Astrocyte (in vitro differentiated cells and primary cell): Measurements from ENCODE around the gene SLC39A1. TPM values are rescaled to one million over a fixed set of nuclear protein-coding genes. Genes with fewer than 3 reads are reported as not detected.
A peak's percentile ranks its signal among the peaks of the same experiment; 100 is the strongest.

Experiments used
- DNase-seq: peaks from one replicate; pipeline ENCODE4 v3.0.0-alpha.2; 2010; ENCODE audit warnings: low read depth
- FAIRE-seq: peaks from 2 replicates; lab custom pipeline; 2011; peaks lifted over from hg19 to GRCh38; lab: Jason Lieb, UNC
- H2AFZ ChIP-seq: 2 replicates; pipeline ENCODE4 v1.6.0; 2012; ENCODE audit warnings: low read depth, low read length, inconsistent platforms
- H3K27ac ChIP-seq: 2 replicates; pipeline ENCODE4 v1.5.1; 2011; ENCODE audit warnings: low read depth, low read length, inconsistent platforms
- H3K27me3 ChIP-seq: 2 replicates; pipeline ENCODE4 v1.6.0; 2011; ENCODE audit warnings: low read length, inconsistent platforms; ENCODE audit not compliant: insufficient read depth
- H3K36me3 ChIP-seq: 2 replicates; pipeline ENCODE4 v1.5.1; 2011; ENCODE audit warnings: low read length, inconsistent platforms; ENCODE audit not compliant: insufficient read depth
- H3K4me1 ChIP-seq: 2 replicates; pipeline ENCODE4 v1.5.1; 2011; ENCODE audit warnings: low read length, inconsistent platforms; ENCODE audit not compliant: insufficient read depth
- H3K4me2 ChIP-seq: 2 replicates; pipeline ENCODE4 v1.6.0; 2012; ENCODE audit warnings: low read length, inconsistent platforms
- H3K4me3 ChIP-seq: 2 replicates; pipeline ENCODE4 v1.5.1; 2011; ENCODE audit warnings: low read depth, mild to moderate bottlenecking, low read length, inconsistent platforms; ENCODE audit not compliant: insufficient read depth
- H3K79me2 ChIP-seq: 2 replicates; pipeline ENCODE4 v1.6.0; 2012; ENCODE audit warnings: mild to moderate bottlenecking, low read length, inconsistent platforms; ENCODE audit not compliant: insufficient read depth
- H3K9ac ChIP-seq: 2 replicates; pipeline ENCODE4 v1.6.0; 2012; ENCODE audit warnings: mild to moderate bottlenecking, low read length, inconsistent platforms
- H3K9me3 ChIP-seq: 2 replicates; pipeline ENCODE4 v1.5.1; 2012; ENCODE audit warnings: low read depth, mild to moderate bottlenecking, low read length, inconsistent platforms; ENCODE audit not compliant: insufficient read depth
- H4K20me1 ChIP-seq: 2 replicates; pipeline ENCODE4 v1.6.0; 2012; ENCODE audit warnings: low read length, inconsistent platforms; ENCODE audit not compliant: insufficient read depth
- H3K27ac Mint-ChIP-seq: one replicate; pipeline ENCODE4 v1.8.0; 2021; ENCODE audit warnings: mild to moderate bottlenecking, mixed read lengths; ENCODE audit not compliant: unreplicated experiment
- H3K27me3 Mint-ChIP-seq: one replicate; pipeline ENCODE4 v1.8.0; 2021; ENCODE audit warnings: low read depth, mixed read lengths; ENCODE audit not compliant: unreplicated experiment
- H3K36me3 Mint-ChIP-seq: one replicate; pipeline ENCODE4 v1.8.0; 2021; ENCODE audit warnings: low read depth, mixed read lengths; ENCODE audit not compliant: unreplicated experiment
- H3K4me1 Mint-ChIP-seq: one replicate; pipeline ENCODE4 v1.8.0; 2021; ENCODE audit warnings: low read depth, mixed read lengths; ENCODE audit not compliant: unreplicated experiment
- H3K4me3 Mint-ChIP-seq: one replicate; pipeline ENCODE4 v1.8.0; 2021; ENCODE audit warnings: mild to moderate bottlenecking, moderate library complexity, mixed read lengths; ENCODE audit not compliant: unreplicated experiment
- H3K9me3 Mint-ChIP-seq: one replicate; pipeline ENCODE4 v1.8.0; 2021; ENCODE audit warnings: mild to moderate bottlenecking, mixed read lengths; ENCODE audit not compliant: unreplicated experiment
- CTCF ChIP-seq: IDR thresholded peaks from 2 replicates; pipeline ENCODE4 v1.5.1; 2011; ENCODE audit warnings: low read depth, mild to moderate bottlenecking, inconsistent platforms, low read length, moderate library complexity; ENCODE audit not compliant: insufficient read depth
- EZH2 ChIP-seq: IDR thresholded peaks from 2 replicates; pipeline ENCODE4 v1.6.1; 2012; ENCODE audit warnings: mild to moderate bottlenecking, low read length, inconsistent platforms; ENCODE audit not compliant: insufficient read depth
- total RNA-seq: library from RNA; stranded (reverse); gene quantifications from 2 replicates; pipeline ENCODE4 v1.2.1, GENCODE V29; 2021

The SLC39A1 gene
- total RNA-seq, 1 donor from 2014 or later = 91.7 TPM

- TF ChIP-seq EZH2 (no peak), CTCF (no peak)
- no peak for DNase-seq
- peak overlapping the region; percentile 95 for H3K4me2 ChIP-seq
- H3K79me2 ChIP-seq = peaks cover 21% of the 10 kb centered on the region
- Mint-ChIP-seq H3K4me1 (peaks cover 6% of the 10 kb centered on the region), H3K36me3 (peaks cover 10% of the 10 kb centered on the region), H3K27me3 (no peaks in the 10 kb centered on the region), H3K27ac (peak overlapping the region; percentile 95), H3K9me3 (no peaks in the 10 kb centered on the region), H3K4me3 (peak overlapping the region; percentile 91)
- H3K27ac ChIP-seq = peak overlapping the region; percentile 57
- H3K36me3 ChIP-seq = peaks cover 21% of the 10 kb centered on the region
- FAIRE-seq = no peak
- H3K9me3 ChIP-seq = no peaks in the 10 kb centered on the region
- peak overlapping the region; percentile 90 for H3K4me3 ChIP-seq
- H3K27me3 ChIP-seq = no peaks in the 10 kb centered on the region
- peaks cover 12% of the 10 kb centered on the region for H4K20me1 ChIP-seq
- H3K9ac ChIP-seq = peak overlapping the region; percentile 92
- H2AFZ ChIP-seq = peak overlapping the region; percentile 88
- H3K4me1 ChIP-seq = peaks cover 8% of the 10 kb centered on the region
Measured at GRCh38 chr1:153976819-153977249, 13.5 kb upstream of the SLC39A1 start.

GRCh38 chr1:153973525-153973924 lies 10.2 kb upstream of the SLC39A1 start:
- H4K20me1 ChIP-seq = peaks cover 12% of the 10 kb centered on the region
- no peak overlapping the region for H3K4me3 ChIP-seq
- H3K9ac ChIP-seq = no peak overlapping the region
- Mint-ChIP-seq H3K36me3 (peaks cover 10% of the 10 kb centered on the region), H3K4me3 (peak overlapping the region; percentile 62), H3K4me1 (peaks cover 7% of the 10 kb centered on the region), H3K9me3 (no peaks in the 10 kb centered on the region), H3K27ac (no peak overlapping the region), H3K27me3 (no peaks in the 10 kb centered on the region)
- H3K4me2 ChIP-seq = no peak overlapping the region
- no peak for FAIRE-seq
- H3K27me3 ChIP-seq = no peaks in the 10 kb centered on the region
- H3K79me2 ChIP-seq = peaks cover 21% of the 10 kb centered on the region
- DNase-seq = no peak
- H3K27ac ChIP-seq = no peak overlapping the region
- TF ChIP-seq EZH2 = no peak
- no peak for TF ChIP-seq CTCF
- H3K36me3 ChIP-seq = peaks cover 11% of the 10 kb centered on the region
- no peak overlapping the region for H2AFZ ChIP-seq
- H3K4me1 ChIP-seq = peaks cover 10% of the 10 kb centered on the region
- no peaks in the 10 kb centered on the region for H3K9me3 ChIP-seq

- H3K9ac ChIP-seq = no peak overlapping the region
- H3K27me3 Mint-ChIP-seq = no peaks in the 10 kb centered on the region
- H3K4me2 ChIP-seq = no peak overlapping the region
- no peak overlapping the region for H3K27ac Mint-ChIP-seq
- TF ChIP-seq EZH2 (no peak), CTCF (no peak)
- H3K79me2 ChIP-seq = peaks cover 21% of the 10 kb centered on the region
- FAIRE-seq = no peak
- peaks cover 8% of the 10 kb centered on the region for H3K4me1 Mint-ChIP-seq
- H3K4me3 ChIP-seq = no peak overlapping the region
- H3K9me3 ChIP-seq = no peaks in the 10 kb centered on the region
- no peak overlapping the region for H2AFZ ChIP-seq
- H3K27me3 ChIP-seq = no peaks in the 10 kb centered on the region
- peaks cover 12% of the 10 kb centered on the region for H4K20me1 ChIP-seq
- no peak overlapping the region for H3K27ac ChIP-seq
- H3K4me1 ChIP-seq = peaks cover 9% of the 10 kb centered on the region
- H3K4me3 Mint-ChIP-seq = peak overlapping the region; percentile 62
- no peak for DNase-seq
- peaks cover 10% of the 10 kb centered on the region for H3K36me3 Mint-ChIP-seq
- no peaks in the 10 kb centered on the region for H3K9me3 Mint-ChIP-seq
- H3K36me3 ChIP-seq = peaks cover 11% of the 10 kb centered on the region
Measured at GRCh38 chr1:153973071-153973470, 9.7 kb upstream of the SLC39A1 start.
